GM12878 (cell line): ENCODE data around the gene BRD2. TPM values are rescaled to one million over a fixed set of nuclear protein-coding genes. Genes with fewer than 3 reads are reported as not detected.
A peak's percentile ranks its signal among the peaks of the same experiment; 100 is the strongest.

Source experiments
- ATAC-seq: fragments of 200-7000 bp; cut with Tn5 transposase; 3 replicates; pipeline ENCODE4 v1.9.1; 2020; ENCODE audit warnings: mild to moderate bottlenecking, moderate library complexity
- BruUV-seq: library from RNA; stranded (reverse); fragments of 400-500 nt; replicated peaks from 2 replicates; lab custom pipeline; 2021; lab: Mats Ljungman, UMichigan
- CTCF ChIA-PET: fragments of 300-600 bp; sonication (Branson Sonifier 250); formaldehyde crosslinking; extraction: SDS; loops from one replicate; lab custom pipeline; 2021; ENCODE audit warnings: inconsistent platforms; lab: Yijun Ruan, JAX
- POLR2A ChIA-PET: fragments of 350-600 bp; formaldehyde crosslinking; extraction: SDS; loops from one replicate; lab custom pipeline; 2021; ENCODE audit warnings: inconsistent platforms; lab: Charles Lee
- RAD21 ChIA-PET: fragments of 300-600 bp; sonication (Branson Sonifier 250); formaldehyde crosslinking; loops from one replicate; lab custom pipeline; 2023; ENCODE audit warnings: antibody characterized with exemption; ENCODE audit not compliant: unreplicated experiment; lab: Charles Lee
- SMC1A ChIA-PET: fragments of 300-600 bp; sonication (Branson Sonifier 250); formaldehyde crosslinking; loops from one replicate; lab custom pipeline; 2023; ENCODE audit not compliant: unreplicated experiment, uncharacterized antibody; lab: Charles Lee
- DNase-seq: peaks from one replicate; pipeline ENCODE4 v3.0.0-alpha.2; 2011; ENCODE audit warnings: low read depth, low spot score
- FAIRE-seq: peaks from 3 replicates; lab custom pipeline; 2011; peaks lifted over from hg19 to GRCh38; lab: Jason Lieb, UNC
- H2AFZ ChIP-seq: 2 replicates; pipeline ENCODE4 v1.6.0; 2011; ENCODE audit warnings: low read depth, low read length, control low read depth; ENCODE audit not compliant: control insufficient read depth
- H3K27ac ChIP-seq: 2 replicates; pipeline ENCODE4 v1.5.1; 2011; ENCODE audit warnings: control low read depth; ENCODE audit not compliant: control insufficient read depth, insufficient read depth
- H3K27me3 ChIP-seq, 2 experiments: replicated peaks in 1 of 2; 2 replicates each; pipeline versions ENCODE4 v1.6.0 to v1.6.1; 2011; ENCODE audit warnings: low read length in 1 of 2; ENCODE audit not compliant: control insufficient read depth in 2 of 2, insufficient read depth in 2 of 2
- H3K36me3 ChIP-seq, 2 experiments: 2 replicates each; pipeline ENCODE4 v1.5.1; 2011; ENCODE audit warnings: low read length in 1 of 2; ENCODE audit not compliant: control insufficient read depth in 2 of 2, insufficient read depth in 2 of 2
- H3K4me1 ChIP-seq: 2 replicates; pipeline ENCODE4 v1.6.1; 2011; ENCODE audit warnings: mild to moderate bottlenecking, low read length, moderate library complexity, mixed read lengths; ENCODE audit not compliant: control insufficient read depth, insufficient read depth
- H3K4me2 ChIP-seq: 2 replicates; pipeline ENCODE4 v1.6.0; 2011; ENCODE audit warnings: control low read depth; ENCODE audit not compliant: control insufficient read depth, insufficient read depth
- H3K4me3 ChIP-seq: fragments of 200-600 bp; sonication (generic); 2 replicates; pipeline ENCODE4 v1.5.1; 2016
- H3K79me2 ChIP-seq: 2 replicates; pipeline ENCODE4 v1.6.0; 2011; ENCODE audit warnings: low read length; ENCODE audit not compliant: control insufficient read depth, insufficient read depth
- H3K9ac ChIP-seq: 2 replicates; pipeline ENCODE4 v1.8.0; 2011; ENCODE audit warnings: low read length, control low read depth, mixed read lengths; ENCODE audit not compliant: control insufficient read depth, insufficient read depth
- H3K9me3 ChIP-seq: replicated peaks from 3 replicates; pipeline ENCODE4 v1.5.1; 2011; ENCODE audit warnings: mild to moderate bottlenecking, low read length; ENCODE audit not compliant: control insufficient read depth, insufficient read depth
- H4K20me1 ChIP-seq: 2 replicates; pipeline ENCODE4 v1.6.0; 2011; ENCODE audit not compliant: control insufficient read depth, insufficient read depth
- CBX3 ChIP-seq: fragments of 200-600 bp; sonication (generic); IDR thresholded peaks from 2 replicates; pipeline ENCODE4 v1.6.1; 2016; ENCODE audit warnings: low read depth, borderline replicate concordance
- HDAC2 ChIP-seq: fragments of 200-600 bp; sonication (generic); IDR thresholded peaks from 2 replicates; pipeline ENCODE4 v1.6.1; 2017
- POLR2A ChIP-seq: IDR thresholded peaks from 2 replicates; pipeline ENCODE4 v1.6.1; 2011; ENCODE audit warnings: low read depth, mild to moderate bottlenecking, low read length
- POLR2AphosphoS2 ChIP-seq: IDR thresholded peaks from 2 replicates; pipeline ENCODE4 v1.6.1; 2011; ENCODE audit warnings: low read depth, mild to moderate bottlenecking, low read length, improper control_type of control experiment, moderate library complexity
- POLR2AphosphoS5 ChIP-seq: IDR thresholded peaks from 2 replicates; pipeline ENCODE4 v1.6.1; 2011; ENCODE audit warnings: mild to moderate bottlenecking, low read length, inconsistent platforms
- RBBP5 ChIP-seq: fragments of 200-600 bp; sonication (generic); conservative IDR thresholded peaks from 2 replicates; pipeline ENCODE4 v1.6.1; 2016
- RFX5 ChIP-seq: IDR thresholded peaks from 2 replicates; pipeline ENCODE4 v1.6.1; 2011; ENCODE audit warnings: low read depth, low read length, improper control_type of control experiment
- SMAD5 ChIP-seq: IDR thresholded peaks from 2 replicates; pipeline ENCODE4 v1.6.1; 2016; ENCODE audit warnings: antibody characterized with exemption, low read depth
- SMC3 ChIP-seq: IDR thresholded peaks from 2 replicates; pipeline ENCODE4 v1.6.1; 2011; ENCODE audit warnings: low read length, improper control_type of control experiment, borderline replicate concordance
- SPI1 ChIP-seq: IDR thresholded peaks from 2 replicates; pipeline ENCODE4 v1.6.1; 2011; ENCODE audit warnings: low read depth, mild to moderate bottlenecking, low read length, moderate library complexity, borderline replicate concordance; ENCODE audit not compliant: insufficient read depth
- SREBF2 ChIP-seq: IDR thresholded peaks from 2 replicates; pipeline ENCODE4 v1.6.1; 2012; ENCODE audit warnings: mild to moderate bottlenecking, low read length
- YBX1 ChIP-seq: fragments of 450-650 bp; IDR thresholded peaks from 2 replicates; pipeline ENCODE4 v1.6.1; 2016; ENCODE audit warnings: antibody characterized with exemption
- WGBS: methylation state at CpG from one replicate; pipeline ENCODE4 v1.1.6; 2016; ENCODE audit warnings: low lambda C conversion rate; ENCODE audit not compliant: insufficient replicate concordance, insufficient coverage; ENCODE audit errors: missing lambda C conversion rate; 5-methylcytosine and 5-hydroxymethylcytosine counted together
- in situ Hi-C: fragments of 300-500 bp; cut with MboI; formaldehyde crosslinking; loops from 9 replicates; pipeline ENCODE4 v1.14.3; 2018; ENCODE audit warnings: mixed read lengths
- intact Hi-C: fragments of 100-400 bp; cut with micrococcal nuclease; formaldehyde crosslinking; loops from one replicate; pipeline ENCODE4 v1.14.2; 2022; ENCODE audit not compliant: unreplicated experiment
- polyA plus RNA-seq, 11 experiments: library from polyadenylated mRNA; depleted of rRNA in 4 of 11; unstranded in 6 of 11; stranded (reverse) in 5 of 11; fragments of >200 nt; fragmentation: Nextera tagmentation in 4 of 11; fragmentation: Illumina TruSeq in 1 of 11; extraction: Ambion mirVana in 4 of 11; extraction: Trizol in 1 of 11; gene quantifications; 1 replicate in 1 of 11; 2 replicates in 10 of 11; pipeline versions ENCODE4 v1.2.1 to v1.2.3, GENCODE V29; 2011 to 2016; ENCODE audit warnings: inconsistent platforms in 2 of 11, missing spikeins in 2 of 11, low read depth in 1 of 11
- total RNA-seq, 4 experiments: library from RNA; depleted of rRNA in 3 of 4; stranded (reverse); fragments of >200 nt in 3 of 4; fragmentation: Illumina TruSeq in 1 of 4; extraction: Trizol in 1 of 4; gene quantifications; 2 replicates each; pipeline versions ENCODE4 v1.2.1 to v1.2.3, GENCODE V29; 2013 to 2021
- TF ChIP-seq, protein P1 (sequence below): fragments of 450-650 bp; IDR thresholded peaks from 2 replicates; pipeline ENCODE4 v1.6.1; 2017; ENCODE audit warnings: antibody characterized with exemption, mild to moderate bottlenecking, moderate library complexity

Gene BRD2
- total and polyA plus RNA-seq, 10 of the 15 experiments (the other 5 are each of a cell fraction or from before 2014, with no cell fraction given) = 32.2 to 239 (median 139) TPM

- in situ Hi-C loops (loop anchor here (10.0 kb wide), 1 partner anchor 334 kb away; no protein-coding TSS in a partner anchor), intact Hi-C loops (loop anchor here (10.0 kb wide), 1 partner anchor 514 kb away; the partner anchor contains the start of gene HLA-DRA)
- TF ChIP-seq SMAD5 (peak; percentile 28; the same call in 1 of the 2 replicates), POLR2AphosphoS5 (peak; percentile 33; the same call in 1 of the 2 replicates), YBX1 (no peak), POLR2A (peak; percentile 71)
- ChIA-PET RAD21 (interaction anchor here (1.2 to 2.6 kb wide), 6 partner anchors 11 to 59 kb away, joined by 3 to 30 read pairs (median 5); no protein-coding TSS in a partner anchor), SMC1A (interaction anchor here (1.3 to 11.3 kb wide), 4 partner anchors 11 to 71 kb away, joined by 3 to 354 read pairs (median 27); partner anchors contain the start of gene HLA-DMB), CTCF (interaction anchor here (1.3 to 13.5 kb wide), 8 partner anchors 11 to 111 kb away, joined by 8 to 532 read pairs (median 26); partner anchors contain the start of genes HLA-DMB and TAP2), POLR2A (interaction anchor here (1.0 to 13.5 kb wide), 4 partner anchors 10 to 24 kb away, joined by 3 to 486 read pairs (median 10); partner anchors contain the start of gene BRD2)
- peak overlapping the region; percentile 72; the same call in 1 of the 2 replicates for H3K4me3 ChIP-seq
- ATAC-seq (no peak), DNase-seq (no peak), FAIRE-seq (no peak)
- H4K20me1 ChIP-seq = no peaks in the 10 kb centered on the region
- H3K79me2 ChIP-seq = peaks cover 61% of the 10 kb centered on the region
- 47% methylated on average over 9 of the region's 9 CpGs for WGBS
- no peaks in the 10 kb centered on the region; the same call in 2 of the 3 replicates for H3K9me3 ChIP-seq
- H3K9ac ChIP-seq = no peak overlapping the region
- H3K27me3 ChIP-seq = no peaks in the 10 kb centered on the region
- peaks cover 0 to 4% of the 10 kb centered on the region in 2 experiments; a peak in 2 of 4 replicates for H3K36me3 ChIP-seq
- no peak overlapping the region; the same call in 1 of the 2 replicates for H3K27ac ChIP-seq
- peak overlapping the region; percentile 77 for H3K4me2 ChIP-seq
- no TSS peak for BruUV-seq
- no peak overlapping the region for H2AFZ ChIP-seq
- peaks cover 50% of the 10 kb centered on the region for H3K4me1 ChIP-seq
Observed at GRCh38 chr6:32949113-32949512, 19.3 kb upstream of the BRD2 start.

DNA sequence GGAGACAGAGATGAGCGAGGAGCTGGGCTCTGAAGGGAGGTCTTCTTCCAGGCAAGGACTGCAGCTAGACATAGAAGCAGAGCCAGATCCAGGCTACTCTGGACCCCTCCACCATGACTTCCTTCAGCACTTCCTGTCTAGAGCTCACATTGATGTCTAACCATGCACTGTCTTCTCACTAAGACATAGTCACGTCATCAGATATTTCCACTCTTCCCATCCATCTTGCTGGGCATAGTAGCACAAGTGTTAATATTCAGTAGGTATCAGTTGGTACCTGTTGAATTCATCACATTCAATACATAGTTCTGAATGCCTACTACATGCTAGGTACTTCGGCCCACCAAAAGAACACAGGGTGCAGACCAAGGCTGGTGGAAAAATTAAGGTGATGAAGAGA lies 18.4 kb upstream of the BRD2 start:
- ChIA-PET RAD21 (interaction anchor here (0.6 to 7.7 kb wide), 14 partner anchors 9 to 82 kb away, joined by 3 to 114 read pairs (median 6); partner anchors contain the start of gene HLA-DMB), CTCF (interaction anchor here (0.6 to 13.5 kb wide), 8 partner anchors 8 to 101 kb away, joined by 3 to 532 read pairs (median 42); partner anchors contain the start of genes BRD2 and HLA-DMB)
- in situ Hi-C loops = loop anchor here (25.0 kb wide), 2 partner anchors 1388 to 1712 kb away; partner anchors contain the start of gene LTA
- intact Hi-C loops = no loop called here
- Histone ChIP-seq H2AFZ (no peak overlapping the region), H3K4me3 (peak overlapping the region; percentile 72), H3K27me3 (no peaks in the 10 kb centered on the region), H3K79me2 (peaks cover 61% of the 10 kb centered on the region), H3K4me1 (peaks cover 53% of the 10 kb centered on the region), H4K20me1 (no peaks in the 10 kb centered on the region), H3K4me2 (peak overlapping the region; percentile 77)
- BruUV-seq = no TSS peak
- 54% methylated on average over 3 of the region's 3 CpGs for WGBS
- TF ChIP-seq POLR2AphosphoS2 (0 out of 2 replicates have a peak, but pooled peaks have one; percentile 42), SPI1 (peak; percentile 44; the same call in 1 of the 2 replicates), SREBF2 (no peak), RBBP5 (no peak), CBX3 (no peak), SMC3 (no peak), RFX5 (no peak), HDAC2 (no peak)
- TF ChIP-seq, protein P1, sequence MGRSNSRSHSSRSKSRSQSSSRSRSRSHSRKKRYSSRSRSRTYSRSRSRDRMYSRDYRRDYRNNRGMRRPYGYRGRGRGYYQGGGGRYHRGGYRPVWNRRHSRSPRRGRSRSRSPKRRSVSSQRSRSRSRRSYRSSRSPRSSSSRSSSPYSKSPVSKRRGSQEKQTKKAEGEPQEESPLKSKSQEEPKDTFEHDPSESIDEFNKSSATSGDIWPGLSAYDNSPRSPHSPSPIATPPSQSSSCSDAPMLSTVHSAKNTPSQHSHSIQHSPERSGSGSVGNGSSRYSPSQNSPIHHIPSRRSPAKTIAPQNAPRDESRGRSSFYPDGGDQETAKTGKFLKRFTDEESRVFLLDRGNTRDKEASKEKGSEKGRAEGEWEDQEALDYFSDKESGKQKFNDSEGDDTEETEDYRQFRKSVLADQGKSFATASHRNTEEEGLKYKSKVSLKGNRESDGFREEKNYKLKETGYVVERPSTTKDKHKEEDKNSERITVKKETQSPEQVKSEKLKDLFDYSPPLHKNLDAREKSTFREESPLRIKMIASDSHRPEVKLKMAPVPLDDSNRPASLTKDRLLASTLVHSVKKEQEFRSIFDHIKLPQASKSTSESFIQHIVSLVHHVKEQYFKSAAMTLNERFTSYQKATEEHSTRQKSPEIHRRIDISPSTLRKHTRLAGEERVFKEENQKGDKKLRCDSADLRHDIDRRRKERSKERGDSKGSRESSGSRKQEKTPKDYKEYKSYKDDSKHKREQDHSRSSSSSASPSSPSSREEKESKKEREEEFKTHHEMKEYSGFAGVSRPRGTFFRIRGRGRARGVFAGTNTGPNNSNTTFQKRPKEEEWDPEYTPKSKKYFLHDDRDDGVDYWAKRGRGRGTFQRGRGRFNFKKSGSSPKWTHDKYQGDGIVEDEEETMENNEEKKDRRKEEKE = no peak
- TF ChIP-seq, all 136 proteins: peak for 2
- peaks cover 0 to 4% of the 10 kb centered on the region in 2 experiments; a peak in 2 of 4 replicates for H3K36me3 ChIP-seq
- H3K9ac ChIP-seq = no peak overlapping the region
- peak overlapping the region; percentile 28; the same call in 1 of the 2 replicates for H3K27ac ChIP-seq
- H3K9me3 ChIP-seq = no peaks in the 10 kb centered on the region; the same call in 2 of the 3 replicates
- ChIA-PET SMC1A (interaction anchor here (0.9 to 11.3 kb wide), 7 partner anchors 12 to 111 kb away, joined by 3 to 354 read pairs (median 10); partner anchors contain the start of genes BRD2, HLA-DMB and TAP2), POLR2A (interaction anchor here (0.6 to 13.5 kb wide), 8 partner anchors 9 to 96 kb away, joined by 3 to 486 read pairs (median 8); partner anchors contain the start of genes BRD2, HLA-DMB, PSMB9 and TAP1)
- DNase-seq (no peak), FAIRE-seq (no peak), ATAC-seq (no peak)
